HCT116 (cell line): Measurements from ENCODE around the gene GOLGA1. TPM values are rescaled to one million over a fixed set of nuclear protein-coding genes. Genes with fewer than 3 reads are reported as not detected.
"Not testable (repeated sequence)": the region's sequence is repeated elsewhere in the genome, so short reads cannot be mapped to it uniquely, and the experiment has no call there.

Experiments
- ATAC-seq: fragments of 200-7000 bp; cut with Tn5 transposase; 2 replicates; pipeline ENCODE4 v1.9.1; 2020; ENCODE audit warnings: mild to moderate bottlenecking, moderate library complexity
- BruUV-seq: library from RNA; stranded (reverse); fragments of 400-500 nt; replicated peaks from 2 replicates; lab custom pipeline; 2021; lab: Mats Ljungman, UMichigan
- CTCF ChIA-PET: fragments of 300-600 bp; sonication (Branson Sonifier 250); formaldehyde crosslinking; loops from one replicate; lab custom pipeline; 2021; ENCODE audit warnings: antibody characterized with exemption; lab: Charles Lee
- POLR2A ChIA-PET: fragments of 300-600, 350-600 bp; sonication (Branson Sonifier 250); formaldehyde crosslinking; loops from one replicate; lab custom pipeline; 2021; ENCODE audit warnings: antibody characterized with exemption; lab: Charles Lee
- RAD21 ChIA-PET, 2 experiments: fragments of 300-600 bp; sonication (Branson Sonifier 250); formaldehyde crosslinking; loops; one replicate each; lab custom pipeline; 2023; ENCODE audit warnings: low total read pairs in 2 of 2; ENCODE audit not compliant: uncharacterized antibody in 2 of 2, unreplicated experiment in 2 of 2, low non-redundant PET in 1 of 2; lab: Charles Lee
- DNase-seq: peaks from one replicate; pipeline ENCODE4 v3.0.0-alpha.2; 2010; ENCODE audit warnings: low read depth, low spot score
- H2AFZ ChIP-seq: fragments of 200-600 bp; shearing (Covaris generic), sonication (generic); 2 replicates; pipeline ENCODE4 v1.6.1; 2017; ENCODE audit warnings: low read depth, mixed run types, mixed read lengths, antibody characterized with exemption, low read length; ENCODE audit not compliant: poor library complexity, severe bottlenecking
- H3K27ac ChIP-seq: 2 replicates; pipeline ENCODE4 v1.5.1; 2012; ENCODE audit warnings: low read depth, low read length
- H3K27me3 ChIP-seq: fragments of 200-600 bp; sonication (generic); 2 replicates; pipeline ENCODE4 v1.6.1; 2016; ENCODE audit warnings: mixed run types, low read length, mixed read lengths; ENCODE audit not compliant: insufficient read depth
- H3K36me3 ChIP-seq, 2 experiments: fragments of 200-500 bp in 1 of 2; fragments of 200-600 bp in 1 of 2; sonication (Bioruptor generic) in 1 of 2; sonication (generic) in 1 of 2; 2 replicates each; pipeline versions ENCODE4 v1.5.1 to v1.6.1; 2014 to 2016; ENCODE audit warnings: low read length in 2 of 2, inconsistent platforms in 1 of 2, mixed read lengths in 1 of 2, mixed run types in 1 of 2; ENCODE audit not compliant: insufficient read depth in 2 of 2, control insufficient read depth in 1 of 2
- H3K4me1 ChIP-seq, 2 experiments: fragments of 200-600 bp in 1 of 2; sonication (generic) in 1 of 2; 2 replicates each; pipeline versions ENCODE4 v1.5.1 to v1.6.1; 2012 to 2017; ENCODE audit warnings: low read length in 2 of 2, inconsistent platforms in 1 of 2, mild to moderate bottlenecking in 1 of 2, mixed read lengths in 1 of 2, mixed run types in 1 of 2, moderate library complexity in 1 of 2; ENCODE audit not compliant: insufficient read depth in 2 of 2, control insufficient read depth in 1 of 2
- H3K4me2 ChIP-seq: fragments of 200-600 bp; sonication (generic); 2 replicates; pipeline ENCODE4 v1.6.1; 2017; ENCODE audit warnings: mixed run types, low read length, mixed read lengths
- H3K4me3 ChIP-seq, 2 experiments: fragments of 200-600 bp in 1 of 2; sonication (generic) in 1 of 2; replicated peaks in 1 of 2; 2 replicates each; pipeline ENCODE4 v1.5.1; 2011 to 2016; ENCODE audit warnings: low read length in 2 of 2, control low read depth in 1 of 2, low read depth in 1 of 2, mild to moderate bottlenecking in 1 of 2, mixed read lengths in 1 of 2, mixed run types in 1 of 2
- H3K79me2 ChIP-seq: fragments of 200-600 bp; sonication (generic); 2 replicates; pipeline ENCODE4 v1.6.1; 2017; ENCODE audit warnings: mild to moderate bottlenecking, mixed run types, low read length, moderate library complexity, mixed read lengths; ENCODE audit not compliant: insufficient read depth
- H3K9ac ChIP-seq: fragments of 200-600 bp; sonication (generic); 2 replicates; pipeline ENCODE4 v1.6.1; 2016; ENCODE audit warnings: low read length, mixed read lengths
- H3K9me2 ChIP-seq: fragments of 200-600 bp; sonication (generic), shearing (Covaris generic); 2 replicates; pipeline ENCODE4 v1.6.1; 2017; ENCODE audit warnings: mixed run types, mild to moderate bottlenecking, moderate library complexity; ENCODE audit not compliant: insufficient read depth
- H3K9me3 ChIP-seq, 2 experiments: fragments of 200-500 bp in 1 of 2; fragments of 200-600 bp in 1 of 2; sonication (Bioruptor generic) in 1 of 2; sonication (generic) in 1 of 2; 2 replicates each; pipeline ENCODE4 v1.6.1; 2014 to 2017; ENCODE audit warnings: low read length in 2 of 2, mixed read lengths in 2 of 2, inconsistent platforms in 1 of 2, low read depth in 1 of 2, mild to moderate bottlenecking in 1 of 2, mixed run types in 1 of 2, moderate library complexity in 1 of 2; ENCODE audit not compliant: control insufficient read depth in 1 of 2, insufficient read depth in 1 of 2
- H4K20me1 ChIP-seq: fragments of 200-600 bp; sonication (generic), shearing (Covaris generic); 2 replicates; pipeline ENCODE4 v1.6.1; 2017; ENCODE audit warnings: mixed run types, mild to moderate bottlenecking, moderate library complexity; ENCODE audit not compliant: insufficient read depth
- CTCF ChIP-seq, 3 experiments: fragments of 200-600 bp in 1 of 3; sonication (generic) in 1 of 3; IDR thresholded peaks in 2 of 3; conservative IDR thresholded peaks in 1 of 3; 2 replicates each; pipeline ENCODE4 v1.5.1; 2012 to 2017; ENCODE audit warnings: low read depth in 2 of 3, low read length in 2 of 3, antibody characterized with exemption in 1 of 3, borderline replicate concordance in 1 of 3, control low read depth in 1 of 3, mild to moderate bottlenecking in 1 of 3, mixed read lengths in 1 of 3, mixed run types in 1 of 3, moderate library complexity in 1 of 3; ENCODE audit not compliant: insufficient read depth in 1 of 3
- EGR1 ChIP-seq: IDR thresholded peaks from 2 replicates; pipeline ENCODE4 v1.6.1; 2012; ENCODE audit warnings: low read depth
- FOSL1 ChIP-seq: IDR thresholded peaks from 2 replicates; pipeline ENCODE4 v1.6.1; 2012; ENCODE audit warnings: low read depth
- MAX ChIP-seq: IDR thresholded peaks from 2 replicates; pipeline ENCODE4 v1.6.1; 2012
- REST ChIP-seq: IDR thresholded peaks from 2 replicates; pipeline ENCODE4 v1.6.1; 2012; ENCODE audit warnings: low read depth
- YY1 ChIP-seq: IDR thresholded peaks from 2 replicates; pipeline ENCODE4 v1.6.1; 2011; ENCODE audit warnings: low read length, low read depth, moderate library complexity, mild to moderate bottlenecking; ENCODE audit not compliant: insufficient replicate concordance; ENCODE audit errors: extremely low read depth
- ZBTB33 ChIP-seq: IDR thresholded peaks from 2 replicates; pipeline ENCODE4 v1.6.1; 2011; ENCODE audit warnings: mild to moderate bottlenecking, low read length, moderate library complexity; ENCODE audit not compliant: insufficient replicate concordance; ENCODE audit errors: extremely low read depth
- ZFX ChIP-seq: fragments of 450-650 bp; IDR thresholded peaks from 2 replicates; pipeline ENCODE4 v1.6.1; 2017
- ZNF274 ChIP-seq: fragments of 200-500 bp; sonication (Bioruptor generic); IDR thresholded peaks from 2 replicates; pipeline ENCODE4 v1.6.1; 2014; ENCODE audit warnings: mild to moderate bottlenecking, low read depth, low read length, inconsistent platforms
- intact Hi-C: fragments of 100-400 bp; cut with micrococcal nuclease; formaldehyde crosslinking; loops from 2 replicates; pipeline ENCODE4 v1.10.0; 2022
- total RNA-seq: library from RNA; stranded (reverse); gene quantifications from one replicate; pipeline ENCODE4 v1.2.1, GENCODE V29; 2021; ENCODE audit not compliant: unreplicated experiment

Gene GOLGA1
- total RNA-seq, 1 experiment from 2014 or later = 13.1 TPM

- TF ChIP-seq YY1 (no peak), ZBTB33 (no peak), MAX (no peak), FOSL1 (no peak), ZFX (no peak), REST (no peak)
Measured at GRCh38 chr9:124929464-124929863, 11.4 kb downstream of the GOLGA1 start (continued).

GRCh38 chr9:124928116-124928515 is 12.8 kb downstream of the GOLGA1 start:
- Histone ChIP-seq H2AFZ (no peak overlapping the region), H3K9me3 (no peaks in the 10 kb centered on the region), H4K20me1 (no peaks in the 10 kb centered on the region)
- ChIA-PET CTCF (no interaction called here), POLR2A (no interaction called here)
- TF ChIP-seq ZNF274 (no peak), YY1 (no peak), EGR1 (no peak), CTCF (IDR thresholded peaks at IDR 0.05 in 2 of 3, conservative IDR thresholded peaks at IDR 0.05 in 1 of 3; ENCODE audit: borderline replicate concordance in 1 of 3, insufficient read depth in 1 of 3, low read depth in 2 of 3, low read length in 2 of 3) (no peak)
- TF ChIP-seq, all 23 proteins: peak for 0
- RAD21 ChIA-PET = no interaction called here
- Histone ChIP-seq H3K4me1 (no peaks in the 10 kb centered on the region), H3K9ac (no peak overlapping the region), H3K27ac (no peak overlapping the region), H3K36me3 (peaks cover 4 to 11% of the 10 kb centered on the region in 2 experiments; a peak in 2 of 4 replicates), H3K27me3 (no peaks in the 10 kb centered on the region), H3K4me3 (no peak overlapping the region), H3K9me2 (no peaks in the 10 kb centered on the region), H3K4me2 (no peak overlapping the region), H3K79me2 (no peaks in the 10 kb centered on the region)
- ATAC-seq (no peak), DNase-seq (no peak)
- BruUV-seq = no TSS peak
- intact Hi-C loops = no loop called here

- H3K4me1 ChIP-seq, H3K9ac ChIP-seq, CTCF ChIA-PET, ATAC-seq, H3K4me3 ChIP-seq, H2AFZ ChIP-seq, H3K79me2 ChIP-seq, POLR2A ChIA-PET, H3K9me2 ChIP-seq, H4K20me1 ChIP-seq, DNase-seq, RAD21 ChIA-PET, BruUV-seq, H3K9me3 ChIP-seq, intact Hi-C loops, H3K27me3 ChIP-seq, H3K4me2 ChIP-seq, H3K27ac ChIP-seq: not testable (repeated sequence)
- peaks cover 7 to 10% of the 10 kb centered on the region in 2 experiments; a peak in 3 of 4 replicates for H3K36me3 ChIP-seq
Measured at GRCh38 chr9:124920394-124920793, 20.5 kb downstream of the GOLGA1 start.
